B cell (primary cell): Measurements from ENCODE around the gene GPR137C. TPM values are rescaled to one million over a fixed set of nuclear protein-coding genes. Genes with fewer than 3 reads are reported as not detected.

ENCODE experiments used
- ATAC-seq: fragments of 200-7000 bp; cut with Tn5 transposase; one replicate; pipeline ENCODE4 v1.10.0; 2021; ENCODE audit warnings: low read depth, mild to moderate bottlenecking, moderate number of reproducible peaks, moderate library complexity
- CTCF ChIA-PET: fragments of 350-600 bp; sonication (Branson Sonifier 250); formaldehyde crosslinking; loops from one replicate; lab custom pipeline; 2021; ENCODE audit warnings: antibody characterized with exemption, inconsistent platforms; lab: Charles Lee
- POLR2A ChIA-PET: fragments of 350-600 bp; sonication (Branson Sonifier 250); formaldehyde crosslinking; loops from one replicate; lab custom pipeline; 2021; ENCODE audit warnings: antibody characterized with exemption; lab: Charles Lee
- DNase-seq: peaks from one replicate; pipeline ENCODE4 v3.0.0; 2013
- H2AFZ ChIP-seq: 2 replicates; pipeline ENCODE4 v1.6.1; 2012; ENCODE audit warnings: mild to moderate bottlenecking, low read depth, low read length; ENCODE audit not compliant: insufficient read depth, poor library complexity, severe bottlenecking
- H3K27ac ChIP-seq, 2 donors: 1 replicate in 1 of 2; 2 replicates in 1 of 2; pipeline ENCODE4 v1.5.1; 2012 to 2013; ENCODE audit warnings: low read length in 2 of 2, mild to moderate bottlenecking in 2 of 2, moderate library complexity in 1 of 2
- H3K27me3 ChIP-seq, 4 experiments: fragments of 200-600 bp in 1 of 4; sonication (generic) in 1 of 4; replicated peaks in 1 of 4; 1 replicate in 2 of 4; 2 replicates in 2 of 4; pipeline versions ENCODE4 v1.6.1 to v1.7.0; 2013 to 2016; ENCODE audit warnings: low read length in 3 of 4, mild to moderate bottlenecking in 2 of 4, mixed read lengths in 1 of 4, moderate library complexity in 1 of 4; ENCODE audit not compliant: insufficient read depth in 4 of 4, control insufficient read depth in 3 of 4; ENCODE audit errors: control extremely low read depth in 1 of 4
- H3K36me3 ChIP-seq, 2 experiments: replicated peaks in 1 of 2; 1 replicate in 1 of 2; 2 replicates in 1 of 2; pipeline versions ENCODE4 v1.6.1 to v1.7.1; 2013; ENCODE audit warnings: low read length in 1 of 2; ENCODE audit not compliant: insufficient read depth in 2 of 2, control insufficient read depth in 1 of 2; ENCODE audit errors: control extremely low read depth in 1 of 2, extremely low read depth in 1 of 2
- H3K4me1 ChIP-seq, 2 donors: fragments of 200-600 bp in 1 of 2; sonication (generic) in 1 of 2; 1 replicate in 1 of 2; 2 replicates in 1 of 2; pipeline versions ENCODE4 v1.5.1 to v1.6.1; 2013 to 2017; ENCODE audit warnings: low read length in 2 of 2; ENCODE audit not compliant: control insufficient read depth in 2 of 2, insufficient read depth in 2 of 2
- H3K4me2 ChIP-seq: replicated peaks from 2 replicates; pipeline ENCODE3; 2012; ENCODE audit warnings: mild to moderate bottlenecking, low read depth, low read length; ENCODE audit not compliant: poor library complexity, severe bottlenecking
- H3K4me3 ChIP-seq, 5 experiments: fragments of 200-600 bp in 1 of 5; sonication (generic) in 1 of 5; 1 replicate in 3 of 5; 2 replicates in 2 of 5; pipeline versions ENCODE4 v1.5.1 to v1.7.0; 2011 to 2016; ENCODE audit warnings: low read length in 4 of 5, mild to moderate bottlenecking in 4 of 5, low read depth in 2 of 5, control low read depth in 1 of 5, moderate library complexity in 1 of 5; ENCODE audit not compliant: insufficient read depth in 1 of 5; ENCODE audit errors: control extremely low read depth in 1 of 5, extremely low read depth in 1 of 5
- H3K79me2 ChIP-seq: fragments of 200-600 bp; sonication (generic); one replicate; pipeline ENCODE4 v1.6.0; 2016; ENCODE audit warnings: low read length; ENCODE audit not compliant: control insufficient read depth, insufficient read depth
- H3K9ac ChIP-seq: fragments of 200-600 bp; sonication (generic); 2 replicates; pipeline ENCODE4 v1.6.1; 2017; ENCODE audit warnings: mild to moderate bottlenecking, low read length, moderate library complexity
- H3K9me3 ChIP-seq, 3 donors: one replicate each; pipeline versions ENCODE4 v1.6.1 to v1.7.1; 2013; ENCODE audit warnings: low read length in 2 of 3; ENCODE audit not compliant: control insufficient read depth in 2 of 3, insufficient read depth in 1 of 3; ENCODE audit errors: control extremely low read depth in 1 of 3
- H4K20me1 ChIP-seq: 2 replicates; pipeline ENCODE4 v1.6.0; 2012; ENCODE audit warnings: mild to moderate bottlenecking, low read length; ENCODE audit not compliant: insufficient read depth, control insufficient read depth, poor library complexity, severe bottlenecking
- H3K27ac Mint-ChIP-seq: one replicate; pipeline ENCODE4 v1.8.0; 2021; ENCODE audit warnings: mixed read lengths
- H3K27me3 Mint-ChIP-seq: one replicate; pipeline ENCODE4 v1.8.0; 2021; ENCODE audit warnings: mixed read lengths
- H3K4me1 Mint-ChIP-seq: one replicate; pipeline ENCODE4 v1.8.0; 2021; ENCODE audit warnings: mixed read lengths
- H3K4me3 Mint-ChIP-seq: one replicate; pipeline ENCODE4 v1.8.0; 2021; ENCODE audit warnings: mixed read lengths
- H3K9me3 Mint-ChIP-seq: one replicate; pipeline ENCODE4 v1.8.0; 2022; ENCODE audit warnings: mixed read lengths; ENCODE audit not compliant: insufficient read depth
- EZH2 ChIP-seq: IDR thresholded peaks from 2 replicates; pipeline ENCODE4 v1.6.1; 2012; ENCODE audit warnings: borderline replicate concordance, low read depth, mild to moderate bottlenecking, moderate library complexity, low read length; ENCODE audit not compliant: insufficient read depth, poor library complexity, severe bottlenecking
- WGBS: methylation state at CpG from one replicate; pipeline ENCODE4 v1.1.5; 2013; ENCODE audit warnings: missing lambda C conversion rate; ENCODE audit not compliant: insufficient coverage; 5-methylcytosine and 5-hydroxymethylcytosine counted together
- intact Hi-C: fragments of 100-400 bp; cut with micrococcal nuclease; formaldehyde crosslinking; loops from one replicate; pipeline ENCODE4 v1.10.0; 2022
- polyA plus RNA-seq: library from polyadenylated mRNA; depleted of rRNA; stranded (reverse); fragments of >200 nt; gene quantifications from 2 replicates; pipeline ENCODE4 v1.2.3, GENCODE V29; 2012
- total RNA-seq, 2 donors: library from RNA; stranded (reverse); fragments of 120-200 nt in 1 of 2; gene quantifications; 1 replicate in 1 of 2; 2 replicates in 1 of 2; pipeline versions ENCODE4 v1.2.3 to v1.2.4, GENCODE V29; 2013 to 2022
- TF ChIP-seq, protein P1 (sequence below): fragments of 200-600 bp; IDR thresholded peaks from one replicate; pipeline ENCODE4 v1.8.0; 2022; ENCODE audit warnings: antibody characterized with exemption, mild to moderate bottlenecking

Gene GPR137C
- total and polyA plus RNA-seq, 2 donors (not counting 1 experiment from before 2014, with no cell fraction given): 0.06 to 0.67 TPM

- 98% methylated on average over 4 of the region's 5 CpGs for WGBS
Observed at GRCh38 chr14:52609445-52610044, 56.9 kb downstream of the GPR137C start.

GRCh38 chr14:52610187-52610586, 57.6 kb downstream of the GPR137C start:
- H3K4me3 ChIP-seq: no peak overlapping the region
- Mint-ChIP-seq H3K27ac (no peak overlapping the region), H3K27me3 (no peaks in the 10 kb centered on the region), H3K4me1 (no peaks in the 10 kb centered on the region), H3K9me3 (no peaks in the 10 kb centered on the region), H3K4me3 (no peak overlapping the region)
- H3K4me2 ChIP-seq: no peak overlapping the region
- POLR2A ChIA-PET: no interaction called here
- intact Hi-C loops: no loop called here
- TF ChIP-seq EZH2: no peak
- TF ChIP-seq, protein P1, sequence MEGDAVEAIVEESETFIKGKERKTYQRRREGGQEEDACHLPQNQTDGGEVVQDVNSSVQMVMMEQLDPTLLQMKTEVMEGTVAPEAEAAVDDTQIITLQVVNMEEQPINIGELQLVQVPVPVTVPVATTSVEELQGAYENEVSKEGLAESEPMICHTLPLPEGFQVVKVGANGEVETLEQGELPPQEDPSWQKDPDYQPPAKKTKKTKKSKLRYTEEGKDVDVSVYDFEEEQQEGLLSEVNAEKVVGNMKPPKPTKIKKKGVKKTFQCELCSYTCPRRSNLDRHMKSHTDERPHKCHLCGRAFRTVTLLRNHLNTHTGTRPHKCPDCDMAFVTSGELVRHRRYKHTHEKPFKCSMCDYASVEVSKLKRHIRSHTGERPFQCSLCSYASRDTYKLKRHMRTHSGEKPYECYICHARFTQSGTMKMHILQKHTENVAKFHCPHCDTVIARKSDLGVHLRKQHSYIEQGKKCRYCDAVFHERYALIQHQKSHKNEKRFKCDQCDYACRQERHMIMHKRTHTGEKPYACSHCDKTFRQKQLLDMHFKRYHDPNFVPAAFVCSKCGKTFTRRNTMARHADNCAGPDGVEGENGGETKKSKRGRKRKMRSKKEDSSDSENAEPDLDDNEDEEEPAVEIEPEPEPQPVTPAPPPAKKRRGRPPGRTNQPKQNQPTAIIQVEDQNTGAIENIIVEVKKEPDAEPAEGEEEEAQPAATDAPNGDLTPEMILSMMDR: no peak
- WGBS: no CpG with 5 or more reads among the region's 2 CpGs
- H3K27me3 ChIP-seq: no peaks in the 10 kb centered on the region
- H2AFZ ChIP-seq: no peak overlapping the region
- H3K9me3 ChIP-seq: peaks cover 0 to 1% (median 0%) of the 10 kb centered on the region in 3 donors
- H3K36me3 ChIP-seq: no peaks in the 10 kb centered on the region
- H3K27ac ChIP-seq: no peak overlapping the region
- DNase-seq (no peak), ATAC-seq (no peak)
- no peak overlapping the region for H3K9ac ChIP-seq
- H3K79me2 ChIP-seq: no peaks in the 10 kb centered on the region
- CTCF ChIA-PET: no interaction called here
- H4K20me1 ChIP-seq: no peaks in the 10 kb centered on the region
- H3K4me1 ChIP-seq: no peaks in the 10 kb centered on the region

More at GRCh38 chr14:52609445-52610044, 56.9 kb downstream of the GPR137C start:
- DNase-seq: no peak
- Histone ChIP-seq H3K36me3 (no peaks in the 10 kb centered on the region), H3K4me2 (no peak overlapping the region), H3K4me1 (no peaks in the 10 kb centered on the region), H4K20me1 (no peaks in the 10 kb centered on the region), H3K79me2 (no peaks in the 10 kb centered on the region), H2AFZ (no peak overlapping the region), H3K27ac (no peak overlapping the region), H3K4me3 (no peak overlapping the region), H3K9me3 (peaks cover 0 to 1% (median under 1%) of the 10 kb centered on the region in 3 donors), H3K9ac (no peak overlapping the region), H3K27me3 (no peaks in the 10 kb centered on the region)
- intact Hi-C loops: no loop called here
- Mint-ChIP-seq H3K4me3 (no peak overlapping the region), H3K4me1 (no peaks in the 10 kb centered on the region), H3K9me3 (no peaks in the 10 kb centered on the region), H3K27me3 (no peaks in the 10 kb centered on the region), H3K27ac (no peak overlapping the region)
- TF ChIP-seq EZH2: no peak
- TF ChIP-seq, protein P1: no peak
- ChIA-PET POLR2A (no interaction called here), CTCF (no interaction called here)
- ATAC-seq: no peak
